ENCODE measurements around the gene LPP. TPM values are rescaled to one million over a fixed set of nuclear protein-coding genes. Genes with fewer than 3 reads are reported as not detected.

The LPP gene
- total and polyA plus RNA-seq, 4 donors, result 11.1 to 219 (median 66.5) TPM

GRCh38 chr3:188832961-188833721, 679.2 kb downstream of the LPP start:
- no peaks in the 10 kb centered on the region for H3K9me3 ChIP-seq (ENCODE audit: control insufficient read depth in 4 of 4, insufficient read depth in 3 of 4, low read length in 3 of 4)
- DNase-seq (peak; percentile 19 to 58 (median 51)), ATAC-seq (ENCODE audit: insufficient read depth, low FRiP score) (no peak)
- H3K4me1 ChIP-seq (ENCODE audit: control insufficient read depth in 5 of 5, insufficient read depth in 5 of 5, low read length in 5 of 5), result peaks cover 0 to 8% (median 0%) of the 10 kb centered on the region in 5 donors
- WGBS, 2 donors, result 80 to 91% methylated on average over 5 of the region's 5 CpGs
- no peak overlapping the region for H3K27ac ChIP-seq (ENCODE audit: low read depth in 1 of 2, low read length in 1 of 2)
- TF ChIP-seq CTCF (IDR thresholded peaks at IDR 0.05; ENCODE audit: control extremely low read depth, extremely low read depth), result no peak
- no peaks in the 10 kb centered on the region for H3K27me3 ChIP-seq (ENCODE audit: control insufficient read depth in 3 of 3, insufficient read depth in 3 of 3, low read length in 2 of 3)
- no peak overlapping the region for H3K9ac ChIP-seq (ENCODE audit: insufficient read depth in 1 of 2, low read length in 2 of 2)
- H3K4me3 ChIP-seq, result no peak overlapping the region
- H3K36me3 ChIP-seq (ENCODE audit: control insufficient read depth in 4 of 4, insufficient read depth in 4 of 4, low read length in 4 of 4), result peaks cover 0 to 4% (median 0%) of the 10 kb centered on the region in 4 donors

GRCh38 chr3:188834349-188834748, 680.4 kb downstream of the LPP start:
- no peak overlapping the region for H3K9ac ChIP-seq (ENCODE audit: insufficient read depth in 1 of 2, low read length in 2 of 2)
- H3K4me3 ChIP-seq, result no peak overlapping the region
- ATAC-seq (ENCODE audit: insufficient read depth, low FRiP score) (no peak), DNase-seq (no peak)
- H3K36me3 ChIP-seq (ENCODE audit: control insufficient read depth in 4 of 4, insufficient read depth in 4 of 4, low read length in 4 of 4), result peaks cover 0 to 4% (median 0%) of the 10 kb centered on the region in 4 donors
- no peak for TF ChIP-seq CTCF (IDR thresholded peaks at IDR 0.05; ENCODE audit: control extremely low read depth, extremely low read depth)
- no peak overlapping the region for H3K27ac ChIP-seq (ENCODE audit: low read depth in 1 of 2, low read length in 1 of 2)
- no peaks in the 10 kb centered on the region for H3K27me3 ChIP-seq (ENCODE audit: control insufficient read depth in 3 of 3, insufficient read depth in 3 of 3, low read length in 2 of 3)
- H3K9me3 ChIP-seq (ENCODE audit: control insufficient read depth in 4 of 4, insufficient read depth in 3 of 4, low read length in 3 of 4), result no peaks in the 10 kb centered on the region
- peaks cover 0 to 8% (median 0%) of the 10 kb centered on the region in 5 donors for H3K4me1 ChIP-seq (ENCODE audit: control insufficient read depth in 5 of 5, insufficient read depth in 5 of 5, low read length in 5 of 5)
- whole genome bisulfite sequencing, 2 donors, result 85 to 89% methylated on average over 3 of the region's 3 CpGs

GRCh38 chr3:188839187-188839695, 685.3 kb downstream of the LPP start:
- DNase-seq, result no peak
- no peak overlapping the region for H3K4me3 ChIP-seq
- no peak for ATAC-seq (ENCODE audit: insufficient read depth, low FRiP score)
- H3K9me3 ChIP-seq (ENCODE audit: control insufficient read depth in 4 of 4, insufficient read depth in 3 of 4, low read length in 3 of 4), result no peaks in the 10 kb centered on the region
- no peak overlapping the region for H3K9ac ChIP-seq (ENCODE audit: insufficient read depth in 1 of 2, low read length in 2 of 2)
- 93 to 95% methylated on average over 8 of the region's 8 CpGs for WGBS, 2 donors
- H3K27ac ChIP-seq (ENCODE audit: low read depth in 1 of 2, low read length in 1 of 2), result no peak overlapping the region
- no peak for TF ChIP-seq CTCF (IDR thresholded peaks at IDR 0.05; ENCODE audit: control extremely low read depth, extremely low read depth)
- no peaks in the 10 kb centered on the region for H3K27me3 ChIP-seq (ENCODE audit: control insufficient read depth in 3 of 3, insufficient read depth in 3 of 3, low read length in 2 of 3)
- peaks cover 0 to 4% (median 0%) of the 10 kb centered on the region in 4 donors for H3K36me3 ChIP-seq (ENCODE audit: control insufficient read depth in 4 of 4, insufficient read depth in 4 of 4, low read length in 4 of 4)
- peaks cover 0 to 3% (median 0%) of the 10 kb centered on the region in 5 donors for H3K4me1 ChIP-seq (ENCODE audit: control insufficient read depth in 5 of 5, insufficient read depth in 5 of 5, low read length in 5 of 5)
